NB4 (cell line): ENCODE measurements around the gene RAD51C.

Experiments
- DNase-seq: peaks from one replicate; pipeline ENCODE4 v3.0.0; 2010; ENCODE audit warnings: low read depth
- H3K4me3 ChIP-seq: one replicate; pipeline ENCODE4 v1.5.1; 2011; ENCODE audit warnings: mild to moderate bottlenecking, low read depth, low read length, moderate library complexity
- MAX ChIP-seq: IDR thresholded peaks from 2 replicates; pipeline ENCODE4 v1.6.1; 2011; ENCODE audit warnings: low read depth, low read length
- MYC ChIP-seq: IDR thresholded peaks from 2 replicates; pipeline ENCODE4 v1.6.1; 2011; ENCODE audit warnings: low read depth, low read length
- POLR2A ChIP-seq: IDR thresholded peaks from 2 replicates; pipeline ENCODE4 v1.6.1; 2011; ENCODE audit warnings: mild to moderate bottlenecking; ENCODE audit not compliant: insufficient read length; ENCODE audit errors: extremely low read depth
- TF ChIP-seq, protein P1 (sequence below): IDR thresholded peaks from one replicate; pipeline ENCODE4 v1.5.1; 2012; ENCODE audit warnings: low read depth, low read length

Gene RAD51C

GRCh38 chr17:58693208-58693607 lies 806 bp downstream of the RAD51C start:
- peak overlapping the region; percentile 88 for H3K4me3 ChIP-seq
- no peak for TF ChIP-seq MYC
- TF ChIP-seq POLR2A, result no peak
- TF ChIP-seq, protein P1, sequence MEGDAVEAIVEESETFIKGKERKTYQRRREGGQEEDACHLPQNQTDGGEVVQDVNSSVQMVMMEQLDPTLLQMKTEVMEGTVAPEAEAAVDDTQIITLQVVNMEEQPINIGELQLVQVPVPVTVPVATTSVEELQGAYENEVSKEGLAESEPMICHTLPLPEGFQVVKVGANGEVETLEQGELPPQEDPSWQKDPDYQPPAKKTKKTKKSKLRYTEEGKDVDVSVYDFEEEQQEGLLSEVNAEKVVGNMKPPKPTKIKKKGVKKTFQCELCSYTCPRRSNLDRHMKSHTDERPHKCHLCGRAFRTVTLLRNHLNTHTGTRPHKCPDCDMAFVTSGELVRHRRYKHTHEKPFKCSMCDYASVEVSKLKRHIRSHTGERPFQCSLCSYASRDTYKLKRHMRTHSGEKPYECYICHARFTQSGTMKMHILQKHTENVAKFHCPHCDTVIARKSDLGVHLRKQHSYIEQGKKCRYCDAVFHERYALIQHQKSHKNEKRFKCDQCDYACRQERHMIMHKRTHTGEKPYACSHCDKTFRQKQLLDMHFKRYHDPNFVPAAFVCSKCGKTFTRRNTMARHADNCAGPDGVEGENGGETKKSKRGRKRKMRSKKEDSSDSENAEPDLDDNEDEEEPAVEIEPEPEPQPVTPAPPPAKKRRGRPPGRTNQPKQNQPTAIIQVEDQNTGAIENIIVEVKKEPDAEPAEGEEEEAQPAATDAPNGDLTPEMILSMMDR, result no peak
- no peak for TF ChIP-seq MAX
- DNase-seq, result peak; percentile 27

DNA sequence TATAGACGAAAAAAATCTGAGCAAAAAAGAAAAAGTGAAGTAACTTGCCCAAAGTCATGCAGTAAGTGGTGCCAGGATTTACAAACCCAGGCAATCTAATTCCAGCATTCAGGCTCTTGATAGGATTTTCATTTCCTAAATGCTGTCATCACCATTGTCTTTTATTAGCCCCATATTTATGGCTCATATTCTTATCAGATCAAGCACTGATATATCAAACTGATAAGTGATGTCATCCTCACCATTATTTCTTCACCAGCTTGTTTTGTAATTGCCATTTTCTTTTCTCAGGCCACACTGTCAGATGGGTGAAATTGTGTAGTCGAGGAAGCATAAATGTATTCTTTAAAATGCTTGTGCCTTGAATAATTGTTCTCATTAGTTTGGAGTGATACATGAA lies 1.3 kb downstream of the RAD51C start:
- peak overlapping the region; percentile 88 for H3K4me3 ChIP-seq
- DNase-seq, result no peak
- TF ChIP-seq, protein P1, result no peak
- TF ChIP-seq POLR2A (no peak), MAX (no peak), MYC (no peak)

DNA sequence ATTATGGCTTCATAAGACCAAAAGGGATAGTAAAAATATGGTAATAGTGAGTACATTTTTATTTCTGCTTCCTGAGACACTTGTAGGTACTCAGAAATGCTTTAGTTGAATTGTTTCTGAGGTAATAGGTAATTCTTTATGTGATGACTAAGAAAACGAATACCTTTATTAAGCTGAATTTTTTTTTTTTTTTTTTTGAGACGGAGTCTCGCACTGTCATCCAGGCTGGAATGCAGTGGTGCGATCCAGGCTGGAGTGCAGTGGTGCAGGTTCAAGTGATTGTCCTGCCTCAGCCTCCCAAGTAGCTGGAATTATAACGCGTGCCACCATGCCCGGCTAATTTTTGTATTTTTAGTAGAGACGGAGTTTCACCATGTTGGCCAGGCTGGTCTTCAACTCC lies 1.9 kb downstream of the RAD51C start:
- DNase-seq, result no peak
- H3K4me3 ChIP-seq, result peak overlapping the region; percentile 88
- no peak for TF ChIP-seq POLR2A

- no peak for DNase-seq
- TF ChIP-seq POLR2A, result no peak
- TF ChIP-seq, protein P1, result no peak
- TF ChIP-seq MAX, result no peak
- no peak for TF ChIP-seq MYC
- peak overlapping the region; percentile 88 for H3K4me3 ChIP-seq
Measured at GRCh38 chr17:58694826-58695225, 2.4 kb downstream of the RAD51C start.

GRCh38 chr17:58699771-58700170 lies 7.4 kb downstream of the RAD51C start:
- H3K4me3 ChIP-seq, result no peak overlapping the region
- TF ChIP-seq MYC (no peak), POLR2A (no peak), MAX (no peak)
- TF ChIP-seq, protein P1, result no peak
- DNase-seq, result no peak

- DNase-seq, result no peak
- no peak for TF ChIP-seq MAX
- TF ChIP-seq MYC, result no peak
- TF ChIP-seq, protein P1, result no peak
- no peak for TF ChIP-seq POLR2A
- no peak overlapping the region for H3K4me3 ChIP-seq
Measured at GRCh38 chr17:58702045-58702476, 9.7 kb downstream of the RAD51C start.
